C4-2B (cell line): Measurements from ENCODE around the gene ABCD2.

Experiments
- ZFX ChIP-seq: fragments of 450-650 bp; IDR thresholded peaks from 2 replicates; pipeline ENCODE4 v1.6.1; 2017
- TF ChIP-seq, protein P1 (sequence below): fragments of 450-650 bp; conservative IDR thresholded peaks from 2 replicates; pipeline ENCODE4 v1.5.1; 2017; ENCODE audit warnings: mild to moderate bottlenecking

DNA sequence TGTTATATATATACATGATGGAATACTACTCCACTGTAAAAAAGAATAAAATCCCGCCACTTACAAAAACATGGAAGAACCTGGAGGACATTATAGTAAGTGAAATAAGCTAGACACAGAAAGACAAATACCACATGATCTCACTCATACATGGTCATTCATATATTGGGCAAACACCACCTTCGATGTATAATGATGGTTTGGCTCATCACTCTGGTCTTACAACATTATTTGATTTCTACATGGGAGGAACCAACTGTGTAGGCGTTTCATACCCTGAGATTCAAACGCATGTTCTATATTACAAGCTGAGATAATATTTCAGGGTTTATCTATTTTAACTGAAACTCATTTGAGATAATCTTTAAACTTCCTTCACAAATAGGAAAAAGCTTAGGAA is 48.3 kb downstream of the ABCD2 start:
- TF ChIP-seq, protein P1, sequence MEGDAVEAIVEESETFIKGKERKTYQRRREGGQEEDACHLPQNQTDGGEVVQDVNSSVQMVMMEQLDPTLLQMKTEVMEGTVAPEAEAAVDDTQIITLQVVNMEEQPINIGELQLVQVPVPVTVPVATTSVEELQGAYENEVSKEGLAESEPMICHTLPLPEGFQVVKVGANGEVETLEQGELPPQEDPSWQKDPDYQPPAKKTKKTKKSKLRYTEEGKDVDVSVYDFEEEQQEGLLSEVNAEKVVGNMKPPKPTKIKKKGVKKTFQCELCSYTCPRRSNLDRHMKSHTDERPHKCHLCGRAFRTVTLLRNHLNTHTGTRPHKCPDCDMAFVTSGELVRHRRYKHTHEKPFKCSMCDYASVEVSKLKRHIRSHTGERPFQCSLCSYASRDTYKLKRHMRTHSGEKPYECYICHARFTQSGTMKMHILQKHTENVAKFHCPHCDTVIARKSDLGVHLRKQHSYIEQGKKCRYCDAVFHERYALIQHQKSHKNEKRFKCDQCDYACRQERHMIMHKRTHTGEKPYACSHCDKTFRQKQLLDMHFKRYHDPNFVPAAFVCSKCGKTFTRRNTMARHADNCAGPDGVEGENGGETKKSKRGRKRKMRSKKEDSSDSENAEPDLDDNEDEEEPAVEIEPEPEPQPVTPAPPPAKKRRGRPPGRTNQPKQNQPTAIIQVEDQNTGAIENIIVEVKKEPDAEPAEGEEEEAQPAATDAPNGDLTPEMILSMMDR, result no peak
- no peak for TF ChIP-seq ZFX
